A549 (cell line): ENCODE data around the gene PHLPP2. TPM values are rescaled to one million over a fixed set of nuclear protein-coding genes. Genes with fewer than 3 reads are reported as not detected.

Experiments
- ATAC-seq, 2 experiments: fragments of 200-7000 bp in 1 of 2; fragments of >200 bp in 1 of 2; cut with Nextera tagmentation in 1 of 2; cut with Tn5 transposase in 1 of 2; 3 replicates each; pipeline versions ENCODE4 v1.8.0 to v1.9.1; 2018 to 2020; ENCODE audit warnings: mild to moderate bottlenecking in 1 of 2, moderate library complexity in 1 of 2
- CTCF ChIA-PET: fragments of 300-600 bp; sonication (Branson Sonifier 250); formaldehyde crosslinking; extraction: SDS; loops from one replicate; lab custom pipeline; 2021; ENCODE audit warnings: antibody characterized with exemption, inconsistent platforms; lab: Yijun Ruan, JAX
- POLR2A ChIA-PET: fragments of 350-600 bp; formaldehyde crosslinking; extraction: SDS; loops from one replicate; lab custom pipeline; 2021; ENCODE audit warnings: antibody characterized with exemption, inconsistent platforms; lab: Yijun Ruan, JAX
- DNase-seq, 2 experiments: peaks; one replicate each; pipeline versions ENCODE4 v3.0.0 to v3.0.0-alpha.2; 2011 to 2016; ENCODE audit warnings: low read depth in 1 of 2, low spot score in 1 of 2
- FAIRE-seq: peaks from 2 replicates; lab custom pipeline; 2011; peaks lifted over from hg19 to GRCh38; lab: Jason Lieb, UNC
- H3K27ac ChIP-seq, 2 experiments: fragments of >200 bp; sonication (Bioruptor Twin); formaldehyde crosslinking; 3 replicates each; pipeline ENCODE4 v1.5.1; 2016 to 2017
- H3K4me1 ChIP-seq: fragments of >200 bp; sonication (Bioruptor Twin); formaldehyde crosslinking; 3 replicates; pipeline ENCODE4 v1.6.1; 2016
- H3K4me2 ChIP-seq: fragments of >200 bp; sonication (Bioruptor Twin); formaldehyde crosslinking; 3 replicates; pipeline ENCODE4 v1.6.1; 2016
- H3K4me3 ChIP-seq: fragments of >200 bp; sonication (Bioruptor Twin); formaldehyde crosslinking; 3 replicates; pipeline ENCODE4 v1.5.1; 2016
- H3K9me3 ChIP-seq: fragments of >200 bp; sonication (Bioruptor Twin); formaldehyde crosslinking; 3 replicates; pipeline ENCODE4 v1.6.1; 2016
- ATOH8 ChIP-seq: fragments of 250-450 bp; sonication (Bioruptor Pico); IDR thresholded peaks from 2 replicates; pipeline ENCODE4 v1.5.0; 2020; ENCODE audit warnings: low read depth, mild to moderate bottlenecking, moderate library complexity
- BCL3 ChIP-seq: fragments of >200 bp; sonication (Bioruptor Twin); formaldehyde crosslinking; IDR thresholded peaks from 3 replicates; pipeline ENCODE4 v1.6.1; 2016
- CBX8 ChIP-seq: fragments of 200-600 bp; sonication (generic); IDR thresholded peaks from 2 replicates; pipeline ENCODE4 v1.6.1; 2016
- EHF ChIP-seq: fragments of 250-450 bp; sonication (Bioruptor Pico); IDR thresholded peaks from 2 replicates; pipeline ENCODE4 v1.5.0; 2020; ENCODE audit warnings: mild to moderate bottlenecking
- EP300 ChIP-seq, 2 experiments: fragments of >200 bp; sonication (Bioruptor Twin); formaldehyde crosslinking; IDR thresholded peaks; 2 replicates in 1 of 2; 3 replicates in 1 of 2; pipeline ENCODE4 v1.6.1; 2016 to 2017
- FOXS1 ChIP-seq: fragments of 250-450 bp; sonication (Bioruptor Pico); IDR thresholded peaks from 2 replicates; pipeline ENCODE4 v1.5.0; 2020; ENCODE audit warnings: mild to moderate bottlenecking, moderate library complexity
- HDAC2 ChIP-seq: fragments of 200-600 bp; sonication (generic); IDR thresholded peaks from 2 replicates; pipeline ENCODE4 v1.6.1; 2016
- HEYL ChIP-seq: fragments of 250-450 bp; sonication (Bioruptor Pico); IDR thresholded peaks from 2 replicates; pipeline ENCODE4 v1.8.0; 2021; ENCODE audit warnings: mild to moderate bottlenecking, moderate library complexity
- HOXB13 ChIP-seq: fragments of 250-450 bp; sonication (Bioruptor Pico); IDR thresholded peaks from 2 replicates; pipeline ENCODE4 v1.5.0; 2020; ENCODE audit warnings: low read depth, mild to moderate bottlenecking, moderate library complexity
- KDM1A ChIP-seq: fragments of 200-600 bp; sonication (generic); IDR thresholded peaks from 2 replicates; pipeline ENCODE4 v1.6.1; 2016; ENCODE audit warnings: low read depth, mild to moderate bottlenecking
- MAFK ChIP-seq: fragments of 450-650 bp; IDR thresholded peaks from 2 replicates; pipeline ENCODE4 v1.6.1; 2014; ENCODE audit not compliant: partially characterized antibody
- NFE2L2 ChIP-seq: fragments of 150-350 bp; conservative IDR thresholded peaks from 2 replicates; pipeline ENCODE4 v1.6.1; 2014; ENCODE audit warnings: low read length
- NPAS2 ChIP-seq: fragments of 250-450 bp; sonication (Bioruptor Pico); IDR thresholded peaks from 2 replicates; pipeline ENCODE4 v1.8.0; 2022; ENCODE audit warnings: mild to moderate bottlenecking, moderate library complexity, borderline replicate concordance
- RARB ChIP-seq: fragments of 250-450 bp; sonication (Bioruptor Pico); IDR thresholded peaks from 2 replicates; pipeline ENCODE4 v1.8.0; 2021; ENCODE audit warnings: mild to moderate bottlenecking, moderate library complexity
- RNF2 ChIP-seq: fragments of 200-600 bp; sonication (generic); IDR thresholded peaks from 2 replicates; pipeline ENCODE4 v1.6.1; 2016; ENCODE audit warnings: low read depth, mild to moderate bottlenecking, antibody characterized with exemption, moderate library complexity, borderline replicate concordance
- SREBF2 ChIP-seq: fragments of 450-650 bp; IDR thresholded peaks from 2 replicates; pipeline ENCODE4 v1.6.1; 2014; ENCODE audit warnings: mild to moderate bottlenecking, moderate library complexity
- TP53 ChIP-seq: fragments of 250-450 bp; sonication (Bioruptor Pico); IDR thresholded peaks from 2 replicates; pipeline ENCODE4 v1.5.0; 2021; ENCODE audit warnings: mild to moderate bottlenecking, moderate library complexity
- ZC3H11A ChIP-seq: fragments of 450-650 bp; IDR thresholded peaks from 2 replicates; pipeline ENCODE4 v1.6.1; 2014; ENCODE audit warnings: antibody characterized with exemption, mild to moderate bottlenecking
- ZNF302 ChIP-seq: fragments of 250-450 bp; sonication (Bioruptor Pico); IDR thresholded peaks from 2 replicates; pipeline ENCODE4 v1.9.0; 2021; ENCODE audit warnings: inconsistent platforms, mild to moderate bottlenecking, moderate library complexity
- ZSCAN20 ChIP-seq: fragments of 250-450 bp; sonication (Bioruptor Pico); IDR thresholded peaks from 2 replicates; pipeline ENCODE4 v1.8.0; 2022; ENCODE audit warnings: mild to moderate bottlenecking, moderate library complexity
- WGBS: methylation state at CpG from one replicate; pipeline ENCODE4 v1.1.6; 2017; ENCODE audit errors: missing lambda C conversion rate; 5-methylcytosine and 5-hydroxymethylcytosine counted together
- polyA plus RNA-seq, 4 experiments: library from polyadenylated mRNA; depleted of rRNA in 3 of 4; stranded (reverse); fragments of >200 nt; fragmentation: RNase III in 1 of 4; extraction: RNeasy Plus Mini Kit Qiagen cat#74134 plus additional on column Dnase treatment in 1 of 4; gene quantifications; 2 replicates in 3 of 4; 3 replicates in 1 of 4; pipeline ENCODE4 v1.2.3, GENCODE V29; 2011 to 2017
- TF ChIP-seq, protein P1 (sequence below): fragments of >200 bp; sonication (Bioruptor Twin); formaldehyde crosslinking; IDR thresholded peaks from 2 replicates; pipeline ENCODE4 v1.6.1; 2016
- TF ChIP-seq, protein P2 (sequence below): fragments of 200-600 bp; sonication (generic); IDR thresholded peaks from 2 replicates; pipeline ENCODE4 v1.6.1; 2016; ENCODE audit warnings: antibody characterized with exemption, mild to moderate bottlenecking, moderate library complexity
- TF ChIP-seq, protein P3 (sequence below): fragments of 250-450 bp; sonication (Bioruptor Pico); IDR thresholded peaks from 2 replicates; pipeline ENCODE4 v1.5.0; 2021; ENCODE audit warnings: mild to moderate bottlenecking, moderate library complexity, borderline replicate concordance
- TF ChIP-seq, protein P4 (sequence below): IDR thresholded peaks from 2 replicates; pipeline ENCODE4 v1.6.1; 2012

Gene PHLPP2
- polyA plus RNA-seq, 2 of the 4 experiments (the other 2 are of a cell fraction) = 7.9 to 11.3 TPM

DNA sequence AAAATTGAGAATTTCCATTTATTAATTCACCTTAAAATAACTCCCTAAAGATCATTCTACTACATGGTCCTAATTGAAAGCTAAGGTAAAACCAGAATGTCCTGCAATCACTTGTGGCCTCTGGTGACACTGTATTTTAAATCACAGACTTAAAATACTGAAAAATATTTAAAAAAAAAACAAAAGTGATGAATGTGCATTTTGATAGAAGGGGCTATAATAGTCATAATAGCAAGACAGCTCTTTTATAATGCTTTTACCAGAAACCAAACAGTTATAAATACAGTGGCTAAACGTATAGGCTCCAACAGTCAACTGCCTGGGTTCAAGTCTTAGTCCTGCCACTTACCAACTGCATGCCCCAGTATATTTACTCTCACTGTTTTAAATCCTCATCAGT is 21.2 kb downstream of the PHLPP2 start:
- FAIRE-seq = no peak

DNA sequence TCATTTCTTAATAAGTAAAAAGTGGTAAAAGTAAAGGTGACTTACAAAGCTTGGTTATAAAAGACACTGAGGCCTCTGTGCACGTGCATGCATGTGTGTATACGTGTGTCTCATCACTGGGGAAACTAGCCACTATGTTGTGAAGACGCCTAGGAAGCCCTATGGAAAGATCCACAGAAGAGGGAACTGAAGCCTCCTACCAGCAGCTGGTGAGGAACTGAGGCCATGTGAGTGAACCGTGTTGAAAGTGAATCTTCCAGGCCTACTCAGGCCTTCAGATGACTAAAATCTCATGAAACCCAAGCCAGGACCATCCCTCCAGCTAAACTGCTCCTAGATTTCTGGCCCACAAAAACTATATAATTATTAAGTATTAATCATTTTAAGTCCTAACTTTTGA is 23.7 kb downstream of the PHLPP2 start:
- FAIRE-seq (no peak), ATAC-seq (no peak), DNase-seq (no peak)
- Histone ChIP-seq H3K9me3 (no peaks in the 10 kb centered on the region), H3K4me1 (no peaks in the 10 kb centered on the region), H3K4me3 (no peak overlapping the region), H3K27ac (no peak overlapping the region), H3K4me2 (no peak overlapping the region)
- POLR2A ChIA-PET = no interaction called here
- CTCF ChIA-PET = no interaction called here
- 89% methylated on average over 4 of the region's 4 CpGs for WGBS
- TF ChIP-seq HEYL (CRISPR knock-in tag) = no peak
- no peak for TF ChIP-seq KDM1A
- no peak for TF ChIP-seq CBX8
- no peak for TF ChIP-seq ZSCAN20 (CRISPR knock-in tag)
- TF ChIP-seq RNF2 = no peak
- no peak for TF ChIP-seq EP300 (IDR thresholded peaks at IDR 0.05)
- TF ChIP-seq HDAC2 = no peak
- TF ChIP-seq, protein P1, sequence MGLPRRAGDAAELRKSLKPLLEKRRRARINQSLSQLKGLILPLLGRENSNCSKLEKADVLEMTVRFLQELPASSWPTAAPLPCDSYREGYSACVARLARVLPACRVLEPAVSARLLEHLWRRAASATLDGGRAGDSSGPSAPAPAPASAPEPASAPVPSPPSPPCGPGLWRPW = no peak
- no peak for TF ChIP-seq ZC3H11A
- TF ChIP-seq RARB (CRISPR knock-in tag) = no peak

More for the DNA sequence above, 21.2 kb downstream of the PHLPP2 start:
- ChIA-PET CTCF (interaction anchor here (0.6 kb wide), 1 partner anchor 337 kb away, joined by 3 read pairs; no protein-coding TSS in a partner anchor), POLR2A (no interaction called here)
- DNase-seq = no peak
- 79% methylated on average over 1 of the region's 1 CpG for WGBS
- TF ChIP-seq ZNF302 (no peak), SREBF2 (no peak), BCL3 (no peak), ATOH8 (CRISPR knock-in tag) (no peak), TP53 (CRISPR knock-in tag) (no peak), FOXS1 (no peak), MAFK (peak; percentile 59)
- TF ChIP-seq, protein P1 = no peak
- TF ChIP-seq, protein P2, sequence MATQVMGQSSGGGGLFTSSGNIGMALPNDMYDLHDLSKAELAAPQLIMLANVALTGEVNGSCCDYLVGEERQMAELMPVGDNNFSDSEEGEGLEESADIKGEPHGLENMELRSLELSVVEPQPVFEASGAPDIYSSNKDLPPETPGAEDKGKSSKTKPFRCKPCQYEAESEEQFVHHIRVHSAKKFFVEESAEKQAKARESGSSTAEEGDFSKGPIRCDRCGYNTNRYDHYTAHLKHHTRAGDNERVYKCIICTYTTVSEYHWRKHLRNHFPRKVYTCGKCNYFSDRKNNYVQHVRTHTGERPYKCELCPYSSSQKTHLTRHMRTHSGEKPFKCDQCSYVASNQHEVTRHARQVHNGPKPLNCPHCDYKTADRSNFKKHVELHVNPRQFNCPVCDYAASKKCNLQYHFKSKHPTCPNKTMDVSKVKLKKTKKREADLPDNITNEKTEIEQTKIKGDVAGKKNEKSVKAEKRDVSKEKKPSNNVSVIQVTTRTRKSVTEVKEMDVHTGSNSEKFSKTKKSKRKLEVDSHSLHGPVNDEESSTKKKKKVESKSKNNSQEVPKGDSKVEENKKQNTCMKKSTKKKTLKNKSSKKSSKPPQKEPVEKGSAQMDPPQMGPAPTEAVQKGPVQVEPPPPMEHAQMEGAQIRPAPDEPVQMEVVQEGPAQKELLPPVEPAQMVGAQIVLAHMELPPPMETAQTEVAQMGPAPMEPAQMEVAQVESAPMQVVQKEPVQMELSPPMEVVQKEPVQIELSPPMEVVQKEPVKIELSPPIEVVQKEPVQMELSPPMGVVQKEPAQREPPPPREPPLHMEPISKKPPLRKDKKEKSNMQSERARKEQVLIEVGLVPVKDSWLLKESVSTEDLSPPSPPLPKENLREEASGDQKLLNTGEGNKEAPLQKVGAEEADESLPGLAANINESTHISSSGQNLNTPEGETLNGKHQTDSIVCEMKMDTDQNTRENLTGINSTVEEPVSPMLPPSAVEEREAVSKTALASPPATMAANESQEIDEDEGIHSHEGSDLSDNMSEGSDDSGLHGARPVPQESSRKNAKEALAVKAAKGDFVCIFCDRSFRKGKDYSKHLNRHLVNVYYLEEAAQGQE = no peak
- TF ChIP-seq, all 56 proteins: peak for 1
- no peaks in the 10 kb centered on the region for H3K9me3 ChIP-seq
- no peak overlapping the region for H3K4me2 ChIP-seq
- ATAC-seq = no peak
- no peak overlapping the region for H3K4me3 ChIP-seq
- H3K27ac ChIP-seq = no peak overlapping the region
- peaks cover 12% of the 10 kb centered on the region for H3K4me1 ChIP-seq

GRCh38 chr16:71698491-71698890 is 26.0 kb downstream of the PHLPP2 start:
- Histone ChIP-seq H3K4me3 (no peak overlapping the region), H3K27ac (no peak overlapping the region), H3K4me1 (no peaks in the 10 kb centered on the region), H3K9me3 (no peaks in the 10 kb centered on the region), H3K4me2 (no peak overlapping the region)
- POLR2A ChIA-PET = no interaction called here
- 93% methylated on average over 3 of the region's 3 CpGs for WGBS
- CTCF ChIA-PET = interaction anchor here (0.8 to 1.2 kb wide), 2 partner anchors 18 to 84 kb away, joined by 3 read pairs; no protein-coding TSS in a partner anchor
- ATAC-seq = 0 out of 6 replicates have a peak, but pooled peaks of 1 of the 2 experiments have one; percentile 34
- DNase-seq = no peak
- no peak for FAIRE-seq
- no peak for TF ChIP-seq NPAS2
- TF ChIP-seq, protein P3, sequence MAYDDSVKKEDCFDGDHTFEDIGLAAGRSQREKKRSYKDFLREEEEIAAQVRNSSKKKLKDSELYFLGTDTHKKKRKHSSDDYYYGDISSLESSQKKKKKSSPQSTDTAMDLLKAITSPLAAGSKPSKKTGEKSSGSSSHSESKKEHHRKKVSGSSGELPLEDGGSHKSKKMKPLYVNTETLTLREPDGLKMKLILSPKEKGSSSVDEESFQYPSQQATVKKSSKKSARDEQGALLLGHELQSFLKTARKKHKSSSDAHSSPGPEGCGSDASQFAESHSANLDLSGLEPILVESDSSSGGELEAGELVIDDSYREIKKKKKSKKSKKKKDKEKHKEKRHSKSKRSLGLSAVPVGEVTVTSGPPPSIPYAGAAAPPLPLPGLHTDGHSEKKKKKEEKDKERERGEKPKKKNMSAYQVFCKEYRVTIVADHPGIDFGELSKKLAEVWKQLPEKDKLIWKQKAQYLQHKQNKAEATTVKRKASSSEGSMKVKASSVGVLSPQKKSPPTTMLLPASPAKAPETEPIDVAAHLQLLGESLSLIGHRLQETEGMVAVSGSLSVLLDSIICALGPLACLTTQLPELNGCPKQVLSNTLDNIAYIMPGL (CRISPR knock-in tag) = no peak
- TF ChIP-seq ATOH8 (CRISPR knock-in tag) = no peak
- TF ChIP-seq EHF (CRISPR knock-in tag) = no peak
- TF ChIP-seq NFE2L2 = no peak
- TF ChIP-seq HOXB13 (CRISPR knock-in tag) = no peak
- no peak for TF ChIP-seq RNF2
- no peak for TF ChIP-seq CBX8
- TF ChIP-seq, protein P4, sequence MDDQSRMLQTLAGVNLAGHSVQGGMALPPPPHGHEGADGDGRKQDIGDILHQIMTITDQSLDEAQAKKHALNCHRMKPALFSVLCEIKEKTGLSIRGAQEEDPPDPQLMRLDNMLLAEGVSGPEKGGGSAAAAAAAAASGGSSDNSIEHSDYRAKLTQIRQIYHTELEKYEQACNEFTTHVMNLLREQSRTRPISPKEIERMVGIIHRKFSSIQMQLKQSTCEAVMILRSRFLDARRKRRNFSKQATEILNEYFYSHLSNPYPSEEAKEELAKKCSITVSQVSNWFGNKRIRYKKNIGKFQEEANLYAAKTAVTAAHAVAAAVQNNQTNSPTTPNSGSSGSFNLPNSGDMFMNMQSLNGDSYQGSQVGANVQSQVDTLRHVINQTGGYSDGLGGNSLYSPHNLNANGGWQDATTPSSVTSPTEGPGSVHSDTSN = no peak
- no peak for TF ChIP-seq TP53 (CRISPR knock-in tag)
